NB4 (cell line): ENCODE measurements around the gene IER3IP1.
"Not testable (repeated sequence)": the region's sequence is repeated elsewhere in the genome, so short reads cannot be mapped to it uniquely, and the experiment has no call there.

Source experiments
- MAX ChIP-seq: IDR thresholded peaks from 2 replicates; pipeline ENCODE4 v1.6.1; 2011; ENCODE audit warnings: low read depth, low read length
- POLR2A ChIP-seq: IDR thresholded peaks from 2 replicates; pipeline ENCODE4 v1.6.1; 2011; ENCODE audit warnings: mild to moderate bottlenecking; ENCODE audit not compliant: insufficient read length; ENCODE audit errors: extremely low read depth
- TF ChIP-seq, protein P1 (sequence below): IDR thresholded peaks from one replicate; pipeline ENCODE4 v1.5.1; 2012; ENCODE audit warnings: low read depth, low read length

DNA sequence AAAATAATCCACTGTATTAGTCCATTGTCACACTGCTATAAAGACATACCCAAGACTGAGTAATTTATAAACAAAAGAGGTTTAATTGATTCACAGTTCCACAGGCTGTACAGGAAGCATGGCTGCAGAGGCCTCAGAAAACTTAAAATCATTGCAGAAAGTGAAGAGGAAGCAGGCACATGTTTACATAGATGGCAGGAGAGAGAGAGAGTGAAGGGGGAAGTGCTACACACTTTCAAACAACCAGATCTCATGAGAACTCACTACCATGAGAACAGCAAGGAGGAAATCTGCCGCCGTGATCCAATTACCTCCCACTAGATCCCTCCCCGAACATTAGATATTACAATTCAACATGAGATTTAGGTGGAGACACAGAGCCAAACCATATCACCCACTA, 19.8 kb upstream of the IER3IP1 start:
- TF ChIP-seq, protein P1, sequence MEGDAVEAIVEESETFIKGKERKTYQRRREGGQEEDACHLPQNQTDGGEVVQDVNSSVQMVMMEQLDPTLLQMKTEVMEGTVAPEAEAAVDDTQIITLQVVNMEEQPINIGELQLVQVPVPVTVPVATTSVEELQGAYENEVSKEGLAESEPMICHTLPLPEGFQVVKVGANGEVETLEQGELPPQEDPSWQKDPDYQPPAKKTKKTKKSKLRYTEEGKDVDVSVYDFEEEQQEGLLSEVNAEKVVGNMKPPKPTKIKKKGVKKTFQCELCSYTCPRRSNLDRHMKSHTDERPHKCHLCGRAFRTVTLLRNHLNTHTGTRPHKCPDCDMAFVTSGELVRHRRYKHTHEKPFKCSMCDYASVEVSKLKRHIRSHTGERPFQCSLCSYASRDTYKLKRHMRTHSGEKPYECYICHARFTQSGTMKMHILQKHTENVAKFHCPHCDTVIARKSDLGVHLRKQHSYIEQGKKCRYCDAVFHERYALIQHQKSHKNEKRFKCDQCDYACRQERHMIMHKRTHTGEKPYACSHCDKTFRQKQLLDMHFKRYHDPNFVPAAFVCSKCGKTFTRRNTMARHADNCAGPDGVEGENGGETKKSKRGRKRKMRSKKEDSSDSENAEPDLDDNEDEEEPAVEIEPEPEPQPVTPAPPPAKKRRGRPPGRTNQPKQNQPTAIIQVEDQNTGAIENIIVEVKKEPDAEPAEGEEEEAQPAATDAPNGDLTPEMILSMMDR = not testable (repeated sequence)
- not testable (repeated sequence) for TF ChIP-seq POLR2A, MAX
